ENCODE data around the gene ACER3. TPM values are rescaled to one million over a fixed set of nuclear protein-coding genes. Genes with fewer than 3 reads are reported as not detected.

Gene ACER3
- total RNA-seq, 1 experiment from 2014 or later, result 31.0 TPM

DNA sequence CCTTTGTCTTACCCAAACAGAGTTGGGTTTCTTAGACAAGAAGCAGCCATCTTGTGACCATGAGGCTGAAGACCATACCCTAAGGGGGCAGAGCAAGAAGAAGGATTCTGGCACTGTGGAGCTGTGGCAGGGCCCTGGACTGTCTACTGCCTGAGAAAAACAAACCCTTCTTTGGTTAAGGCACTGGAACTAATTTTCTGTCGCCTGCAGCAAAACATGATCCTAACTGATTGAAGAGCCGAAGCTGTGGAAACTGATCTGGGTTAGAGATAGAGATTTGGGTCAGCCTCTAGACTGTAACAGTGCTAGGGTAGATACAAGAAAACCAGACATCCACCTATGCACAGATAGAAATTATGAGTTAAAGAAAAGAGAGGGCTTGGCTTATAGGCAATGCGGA is 11.3 kb upstream of the ACER3 start:
- ChIA-PET CTCF (no interaction called here), POLR2A (ENCODE audit: low non-redundant PET) (no interaction called here)
- Histone ChIP-seq H3K4me3 (ENCODE audit: low read depth, low read length, poor library complexity, severe bottlenecking) (no peak overlapping the region), H3K27ac (ENCODE audit: low read depth, low read length, poor library complexity, severe bottlenecking) (no peak overlapping the region), H3K4me1 (ENCODE audit: insufficient read depth, low read length, poor library complexity, severe bottlenecking) (no peaks in the 10 kb centered on the region), H3K36me3 (ENCODE audit: insufficient read depth, low read length, poor library complexity, severe bottlenecking) (no peaks in the 10 kb centered on the region), H3K27me3 (replicated peaks; ENCODE audit: insufficient read depth, low read depth, low read length, poor library complexity) (peaks cover 8% of the 10 kb centered on the region), H3K9me3 (ENCODE audit: low read depth, low read length, poor library complexity, severe bottlenecking) (no peaks in the 10 kb centered on the region)
- intact Hi-C loops (cut with micrococcal nuclease; ENCODE audit: unreplicated experiment), result no loop called here
- no peak for DNase-seq (ENCODE audit: low spot score)
- BruUV-seq (replicated peaks), result no TSS peak
- TF ChIP-seq, protein P1, sequence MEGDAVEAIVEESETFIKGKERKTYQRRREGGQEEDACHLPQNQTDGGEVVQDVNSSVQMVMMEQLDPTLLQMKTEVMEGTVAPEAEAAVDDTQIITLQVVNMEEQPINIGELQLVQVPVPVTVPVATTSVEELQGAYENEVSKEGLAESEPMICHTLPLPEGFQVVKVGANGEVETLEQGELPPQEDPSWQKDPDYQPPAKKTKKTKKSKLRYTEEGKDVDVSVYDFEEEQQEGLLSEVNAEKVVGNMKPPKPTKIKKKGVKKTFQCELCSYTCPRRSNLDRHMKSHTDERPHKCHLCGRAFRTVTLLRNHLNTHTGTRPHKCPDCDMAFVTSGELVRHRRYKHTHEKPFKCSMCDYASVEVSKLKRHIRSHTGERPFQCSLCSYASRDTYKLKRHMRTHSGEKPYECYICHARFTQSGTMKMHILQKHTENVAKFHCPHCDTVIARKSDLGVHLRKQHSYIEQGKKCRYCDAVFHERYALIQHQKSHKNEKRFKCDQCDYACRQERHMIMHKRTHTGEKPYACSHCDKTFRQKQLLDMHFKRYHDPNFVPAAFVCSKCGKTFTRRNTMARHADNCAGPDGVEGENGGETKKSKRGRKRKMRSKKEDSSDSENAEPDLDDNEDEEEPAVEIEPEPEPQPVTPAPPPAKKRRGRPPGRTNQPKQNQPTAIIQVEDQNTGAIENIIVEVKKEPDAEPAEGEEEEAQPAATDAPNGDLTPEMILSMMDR (conservative IDR thresholded peaks at IDR 0.05; ENCODE audit: low read depth, low read length), result no peak
- TF ChIP-seq EZH2 (IDR thresholded peaks at IDR 0.05; ENCODE audit: borderline replicate concordance, low read depth, low read length, poor library complexity, severe bottlenecking), result no peak

DNA sequence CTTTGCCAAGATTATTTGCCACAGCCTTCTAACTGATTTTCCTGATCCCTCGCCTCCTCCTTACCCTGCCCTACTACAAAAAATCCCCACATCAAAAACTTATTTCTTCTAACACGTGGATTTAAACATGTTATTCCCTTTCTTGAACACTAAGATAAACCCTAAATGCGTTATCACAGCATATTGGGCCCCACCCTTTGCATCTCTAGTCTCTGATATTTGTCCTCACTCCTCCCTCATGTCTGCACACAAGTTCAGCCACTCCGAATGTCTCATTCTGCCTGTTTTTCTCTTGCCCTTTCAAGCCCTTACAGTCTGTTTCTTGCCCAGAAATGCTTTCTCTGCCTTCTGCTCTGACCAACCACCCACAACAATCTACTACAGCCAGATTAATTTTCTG is 10.6 kb upstream of the ACER3 start:
- Histone ChIP-seq H3K9me3 (ENCODE audit: low read depth, low read length, poor library complexity, severe bottlenecking) (no peaks in the 10 kb centered on the region), H3K27me3 (replicated peaks; ENCODE audit: insufficient read depth, low read depth, low read length, poor library complexity) (peaks cover 8% of the 10 kb centered on the region), H3K4me1 (ENCODE audit: insufficient read depth, low read length, poor library complexity, severe bottlenecking) (no peaks in the 10 kb centered on the region), H3K36me3 (ENCODE audit: insufficient read depth, low read length, poor library complexity, severe bottlenecking) (no peaks in the 10 kb centered on the region), H3K4me3 (ENCODE audit: low read depth, low read length, poor library complexity, severe bottlenecking) (no peak overlapping the region), H3K27ac (ENCODE audit: low read depth, low read length, poor library complexity, severe bottlenecking) (no peak overlapping the region)
- CTCF ChIA-PET, result no interaction called here
- POLR2A ChIA-PET (ENCODE audit: low non-redundant PET), result no interaction called here
- DNase-seq (ENCODE audit: low spot score), result no peak
- BruUV-seq (replicated peaks), result no TSS peak
- TF ChIP-seq, protein P1 (conservative IDR thresholded peaks at IDR 0.05; ENCODE audit: low read depth, low read length), result no peak
- no peak for TF ChIP-seq EZH2 (IDR thresholded peaks at IDR 0.05; ENCODE audit: borderline replicate concordance, low read depth, low read length, poor library complexity, severe bottlenecking)
- intact Hi-C loops (cut with micrococcal nuclease; ENCODE audit: unreplicated experiment), result no loop called here

DNA sequence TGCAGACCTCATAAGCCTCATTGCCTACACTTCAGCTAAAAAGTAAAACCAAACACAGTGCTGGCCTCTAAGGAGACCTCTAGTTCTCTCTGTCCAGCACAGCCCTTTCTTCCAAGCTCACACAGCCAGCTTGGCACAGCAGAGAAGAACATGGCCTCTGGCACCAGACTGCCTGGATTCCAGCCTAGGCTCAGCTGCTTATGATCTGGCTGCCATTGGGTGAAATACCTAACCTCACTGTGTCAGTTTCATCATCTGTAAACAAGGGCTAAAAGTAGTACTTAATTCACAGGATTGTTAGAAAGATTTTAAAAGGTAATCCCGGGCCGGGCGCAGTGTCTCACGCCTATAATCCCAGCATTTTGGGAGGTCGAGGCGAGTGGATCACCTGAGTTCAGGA is 9.9 kb upstream of the ACER3 start:
- Histone ChIP-seq H3K9me3 (ENCODE audit: low read depth, low read length, poor library complexity, severe bottlenecking) (no peaks in the 10 kb centered on the region), H3K27me3 (replicated peaks; ENCODE audit: insufficient read depth, low read depth, low read length, poor library complexity) (peaks cover 8% of the 10 kb centered on the region), H3K27ac (ENCODE audit: low read depth, low read length, poor library complexity, severe bottlenecking) (no peak overlapping the region), H3K36me3 (ENCODE audit: insufficient read depth, low read length, poor library complexity, severe bottlenecking) (no peaks in the 10 kb centered on the region), H3K4me3 (ENCODE audit: low read depth, low read length, poor library complexity, severe bottlenecking) (no peak overlapping the region), H3K4me1 (ENCODE audit: insufficient read depth, low read length, poor library complexity, severe bottlenecking) (no peaks in the 10 kb centered on the region)
- intact Hi-C loops (cut with micrococcal nuclease; ENCODE audit: unreplicated experiment), result no loop called here
- no peak for DNase-seq (ENCODE audit: low spot score)
- POLR2A ChIA-PET (ENCODE audit: low non-redundant PET), result no interaction called here
- TF ChIP-seq, protein P1 (conservative IDR thresholded peaks at IDR 0.05; ENCODE audit: low read depth, low read length), result no peak
- no peak for TF ChIP-seq EZH2 (IDR thresholded peaks at IDR 0.05; ENCODE audit: borderline replicate concordance, low read depth, low read length, poor library complexity, severe bottlenecking)
- CTCF ChIA-PET, result no interaction called here
- BruUV-seq (replicated peaks), result no TSS peak
